Vagina (tissue), 2 donors: Measurements from ENCODE around the gene SMG1. TPM values are rescaled to one million over a fixed set of nuclear protein-coding genes. Genes with fewer than 3 reads are reported as not detected.

ENCODE experiments used
- DNase-seq, 2 donors: peaks; one replicate each; pipeline ENCODE4 v3.0.0-alpha.2; 2017; ENCODE audit errors: extremely low spot score in 2 of 2
- H3K27ac ChIP-seq: fragments of 200-600 bp; sonication (generic); one replicate; pipeline ENCODE4 v1.5.1; 2019
- H3K27me3 ChIP-seq: fragments of 200-600 bp; sonication (generic); one replicate; pipeline ENCODE4 v1.5.1; 2019
- H3K36me3 ChIP-seq, 2 donors: fragments of 200-600 bp; sonication (generic); one replicate each; pipeline ENCODE4 v1.5.1; 2017 to 2019
- H3K4me1 ChIP-seq: fragments of 200-600 bp; sonication (generic); one replicate; pipeline ENCODE4 v1.5.1; 2019
- H3K4me3 ChIP-seq, 2 donors: fragments of 200-600 bp; sonication (generic); 1 replicate in 1 of 2; 2 replicates in 1 of 2; pipeline ENCODE4 v1.5.1; 2016 to 2019
- H3K9me3 ChIP-seq: fragments of 200-600 bp; sonication (generic); one replicate; pipeline ENCODE4 v1.5.1; 2019
- CTCF ChIP-seq, 3 experiments: fragments of 450-650 bp in 2 of 3; fragments of 200-600 bp in 1 of 3; sonication (generic) in 1 of 3; IDR thresholded peaks; one replicate each; pipeline ENCODE4 v1.5.1; 2017 to 2019; ENCODE audit warnings: antibody characterized with exemption in 3 of 3, mild to moderate bottlenecking in 2 of 3, moderate library complexity in 2 of 3
- POLR2A ChIP-seq, 2 donors: fragments of 450-650 bp; IDR thresholded peaks; one replicate each; pipeline ENCODE4 v1.6.1; 2017; ENCODE audit warnings: antibody characterized with exemption in 2 of 2, mild to moderate bottlenecking in 2 of 2, moderate library complexity in 2 of 2
- POLR2AphosphoS5 ChIP-seq, 2 donors: sonication (generic); formaldehyde crosslinking; IDR thresholded peaks; one replicate each; pipeline ENCODE4 v1.9.0; 2017; ENCODE audit warnings: antibody characterized with exemption in 2 of 2, mild to moderate bottlenecking in 2 of 2, low read depth in 1 of 2; ENCODE audit not compliant: insufficient read depth in 1 of 2
- intact Hi-C: fragments of 100-400 bp; cut with DNase I; formaldehyde crosslinking; loops from one replicate; pipeline ENCODE4 v1.15.1; 2023
- total RNA-seq: library from RNA; depleted of rRNA; stranded (reverse); fragments of >200 nt; gene quantifications from one replicate; pipeline ENCODE4 v1.2.3, GENCODE V29; 2016

Gene SMG1
- total RNA-seq, 1 donor from 2014 or later = 106 TPM

GRCh38 chr16:18832006-18832405, 94.2 kb downstream of the SMG1 start:
- Histone ChIP-seq H3K36me3 (peaks cover 5 to 92% of the 10 kb centered on the region in 2 donors), H3K9me3 (no peaks in the 10 kb centered on the region), H3K27me3 (no peaks in the 10 kb centered on the region), H3K27ac (no peak overlapping the region), H3K4me1 (no peaks in the 10 kb centered on the region), H3K4me3 (no peak overlapping the region)
- TF ChIP-seq POLR2A (IDR thresholded peaks at IDR 0.05) (no peak), CTCF (IDR thresholded peaks at IDR 0.05) (no peak), POLR2AphosphoS5 (IDR thresholded peaks at IDR 0.05; ENCODE audit: insufficient read depth in 1 of 2, low read depth in 1 of 2) (no peak)
- no peak for DNase-seq
- intact Hi-C loops = no loop called here

- peaks cover 5 to 68% of the 10 kb centered on the region in 2 donors for H3K36me3 ChIP-seq
Observed at GRCh38 chr16:18829251-18829650, 97.0 kb downstream of the SMG1 start.

GRCh38 chr16:18827890-18828289, 98.3 kb downstream of the SMG1 start:
- no peaks in the 10 kb centered on the region for H3K27me3 ChIP-seq
- peaks cover 5 to 57% of the 10 kb centered on the region in 2 donors for H3K36me3 ChIP-seq
- H3K27ac ChIP-seq = no peak overlapping the region
- no peaks in the 10 kb centered on the region for H3K9me3 ChIP-seq
- DNase-seq = no peak
- no peak overlapping the region for H3K4me3 ChIP-seq
- TF ChIP-seq POLR2A (IDR thresholded peaks at IDR 0.05) = no peak
- no peak for TF ChIP-seq CTCF (IDR thresholded peaks at IDR 0.05)
- TF ChIP-seq POLR2AphosphoS5 (IDR thresholded peaks at IDR 0.05; ENCODE audit: insufficient read depth in 1 of 2, low read depth in 1 of 2) = no peak
- intact Hi-C loops = no loop called here
- no peaks in the 10 kb centered on the region for H3K4me1 ChIP-seq

More at GRCh38 chr16:18829251-18829650, 97.0 kb downstream of the SMG1 start:
- H3K4me3 ChIP-seq = no peak overlapping the region
- DNase-seq = no peak
- H3K27ac ChIP-seq = no peak overlapping the region
- TF ChIP-seq POLR2AphosphoS5 (IDR thresholded peaks at IDR 0.05; ENCODE audit: insufficient read depth in 1 of 2, low read depth in 1 of 2) (no peak), POLR2A (IDR thresholded peaks at IDR 0.05) (no peak), CTCF (IDR thresholded peaks at IDR 0.05) (no peak)
- intact Hi-C loops = no loop called here
- no peaks in the 10 kb centered on the region for H3K27me3 ChIP-seq
- no peaks in the 10 kb centered on the region for H3K4me1 ChIP-seq
- no peaks in the 10 kb centered on the region for H3K9me3 ChIP-seq

- H3K36me3 ChIP-seq = peaks cover 0 to 64% of the 10 kb centered on the region in 2 donors
Observed at GRCh38 chr16:18816286-18816685, 109.9 kb downstream of the SMG1 start.

More at GRCh38 chr16:18816286-18816685, 109.9 kb downstream of the SMG1 start:
- Histone ChIP-seq H3K4me3 (no peak overlapping the region), H3K27me3 (no peaks in the 10 kb centered on the region), H3K27ac (no peak overlapping the region), H3K9me3 (no peaks in the 10 kb centered on the region), H3K4me1 (no peaks in the 10 kb centered on the region)
- no peak for DNase-seq
- intact Hi-C loops = no loop called here
- TF ChIP-seq CTCF (IDR thresholded peaks at IDR 0.05) (no peak), POLR2A (IDR thresholded peaks at IDR 0.05) (no peak), POLR2AphosphoS5 (IDR thresholded peaks at IDR 0.05; ENCODE audit: insufficient read depth in 1 of 2, low read depth in 1 of 2) (no peak)
